GM21526 (cell line): ENCODE data around the gene DNAH17.
"Not testable (repeated sequence)": the region's sequence is repeated elsewhere in the genome, so short reads cannot be mapped to it uniquely, and the experiment has no call there.

ENCODE experiments used
- ATAC-seq: cut with Tn5 transposase; IDR thresholded peaks from one replicate; pipeline ENCODE4 v1.9.1; 2021; ENCODE audit warnings: moderate library complexity; ENCODE audit not compliant: unreplicated experiment, low FRiP score

DNAH17 gene

GRCh38 chr17:78528541-78528940 lies 48.7 kb downstream of the DNAH17 start:
- no peak for ATAC-seq

GRCh38 chr17:78527345-78527744 lies 49.9 kb downstream of the DNAH17 start:
- no peak for ATAC-seq

- no peak for ATAC-seq
These were observed 50.8 kb downstream of the DNAH17 start for GRCh38 chr17:78526231-78527025.

- ATAC-seq = no peak
These were observed 51.6 kb downstream of the DNAH17 start for GRCh38 chr17:78525511-78526160.

- no peak for ATAC-seq
These were observed 52.2 kb downstream of the DNAH17 start for GRCh38 chr17:78524870-78525510.

- no peak for ATAC-seq
These were observed 53.1 kb downstream of the DNAH17 start for GRCh38 chr17:78523934-78524655.

GRCh38 chr17:78522031-78522809 lies 55.0 kb downstream of the DNAH17 start:
- no peak for ATAC-seq

GRCh38 chr17:78517421-78517820 lies 59.8 kb downstream of the DNAH17 start:
- no peak for ATAC-seq

GRCh38 chr17:78515480-78515879 lies 61.7 kb downstream of the DNAH17 start:
- no peak for ATAC-seq

GRCh38 chr17:78514521-78514920 lies 62.7 kb downstream of the DNAH17 start:
- ATAC-seq = no peak

GRCh38 chr17:78512976-78513375 lies 64.2 kb downstream of the DNAH17 start:
- no peak for ATAC-seq

GRCh38 chr17:78510141-78511075 lies 66.8 kb downstream of the DNAH17 start:
- ATAC-seq = no peak

- ATAC-seq = no peak
These were observed 69.7 kb downstream of the DNAH17 start for GRCh38 chr17:78507526-78507925.

- no peak for ATAC-seq
These were observed 70.5 kb downstream of the DNAH17 start for GRCh38 chr17:78506454-78507309.

GRCh38 chr17:78504156-78504925 lies 72.9 kb downstream of the DNAH17 start:
- no peak for ATAC-seq

GRCh38 chr17:78503388-78503787 lies 73.8 kb downstream of the DNAH17 start:
- not testable (repeated sequence) for ATAC-seq

GRCh38 chr17:78502611-78503148 lies 74.5 kb downstream of the DNAH17 start:
- ATAC-seq = no peak
